CD4-positive, alpha-beta T cell (primary cell): ENCODE data around the gene BCL7B. TPM values are rescaled to one million over a fixed set of nuclear protein-coding genes. Genes with fewer than 3 reads are reported as not detected.

Experiments used
- ATAC-seq: fragments of 200-7000 bp; cut with Tn5 transposase; one replicate; pipeline ENCODE4 v1.10.0; 2022; ENCODE audit warnings: mild to moderate bottlenecking; ENCODE audit not compliant: poor library complexity
- CTCF ChIA-PET: fragments of 350-600 bp; sonication (Branson Sonifier 250); formaldehyde crosslinking; loops from one replicate; lab custom pipeline; 2021; ENCODE audit warnings: antibody characterized with exemption, inconsistent platforms; lab: Charles Lee
- POLR2A ChIA-PET: fragments of 350-600 bp; sonication (Branson Sonifier 250); formaldehyde crosslinking; loops from one replicate; lab custom pipeline; 2021; ENCODE audit warnings: antibody characterized with exemption, inconsistent platforms; lab: Charles Lee
- DNase-seq, 14 experiments: peaks; one replicate each; pipeline ENCODE4 v3.0.0-alpha.2; 2013 to 2020; ENCODE audit warnings: mixed read lengths in 2 of 14
- H3K27ac ChIP-seq, 2 donors: one replicate each; pipeline versions ENCODE4 v1.5.1 to v1.7.0; 2013; ENCODE audit warnings: low read length in 2 of 2, low read depth in 1 of 2, mild to moderate bottlenecking in 1 of 2
- H3K27me3 ChIP-seq, 2 experiments: 1 replicate in 1 of 2; 2 replicates in 1 of 2; pipeline versions ENCODE4 v1.6.1 to v1.7.0; 2013; ENCODE audit warnings: low read length in 2 of 2, control low read depth in 1 of 2, mild to moderate bottlenecking in 1 of 2, moderate library complexity in 1 of 2; ENCODE audit not compliant: insufficient read depth in 2 of 2, control insufficient read depth in 1 of 2
- H3K36me3 ChIP-seq: one replicate; pipeline ENCODE4 v1.6.1; 2013; ENCODE audit warnings: low read length, control low read depth; ENCODE audit not compliant: insufficient read depth
- H3K4me1 ChIP-seq: one replicate; pipeline ENCODE4 v1.6.1; 2013; ENCODE audit warnings: low read length, control low read depth; ENCODE audit not compliant: insufficient read depth
- H3K4me3 ChIP-seq: one replicate; pipeline ENCODE4 v1.5.1; 2013; ENCODE audit warnings: mild to moderate bottlenecking, low read length, moderate library complexity
- H3K9me3 ChIP-seq, 2 experiments: 1 replicate in 1 of 2; 2 replicates in 1 of 2; pipeline versions ENCODE4 v1.6.1 to v1.7.0; 2013; ENCODE audit warnings: low read length in 2 of 2, mild to moderate bottlenecking in 2 of 2, control low read depth in 1 of 2, moderate library complexity in 1 of 2; ENCODE audit not compliant: control insufficient read depth in 1 of 2, insufficient read depth in 1 of 2
- H3K27ac Mint-ChIP-seq: one replicate; pipeline ENCODE4 v1.8.0; 2020; ENCODE audit warnings: mixed read lengths
- H3K27me3 Mint-ChIP-seq: one replicate; pipeline ENCODE4 v1.8.0; 2021; ENCODE audit warnings: mixed read lengths
- H3K36me3 Mint-ChIP-seq: one replicate; pipeline ENCODE4 v1.8.0; 2021; ENCODE audit warnings: low read depth, mixed read lengths
- H3K4me1 Mint-ChIP-seq: one replicate; pipeline ENCODE4 v1.8.0; 2021; ENCODE audit warnings: low read depth, mixed read lengths
- H3K4me3 Mint-ChIP-seq: one replicate; pipeline ENCODE4 v1.8.0; 2020; ENCODE audit warnings: mild to moderate bottlenecking, mixed read lengths
- H3K9me3 Mint-ChIP-seq: one replicate; pipeline ENCODE4 v1.8.0; 2020; ENCODE audit warnings: mixed read lengths
- intact Hi-C, 2 experiments: fragments of 100-400 bp; cut with DNase I in 1 of 2; cut with micrococcal nuclease in 1 of 2; formaldehyde crosslinking; loops; one replicate each; pipeline versions ENCODE4 v1.15.1 to v1.9.0; 2023 to 2025; cut with DNase I, micrococcal nuclease
- total RNA-seq, 174 experiments: library from RNA in 2 of 174; stranded (reverse) in 2 of 174; gene quantifications; one replicate each; pipeline ENCODE4 v1.2.3 and lab custom pipeline; 2021 to 2026
- TF ChIP-seq, protein P1 (sequence below): fragments of 200-600 bp; IDR thresholded peaks from one replicate; pipeline ENCODE4 v1.8.0; 2022; ENCODE audit warnings: antibody characterized with exemption, mild to moderate bottlenecking

The BCL7B gene
- total RNA-seq, 2 experiments from 2014 or later: 102 TPM

DNA sequence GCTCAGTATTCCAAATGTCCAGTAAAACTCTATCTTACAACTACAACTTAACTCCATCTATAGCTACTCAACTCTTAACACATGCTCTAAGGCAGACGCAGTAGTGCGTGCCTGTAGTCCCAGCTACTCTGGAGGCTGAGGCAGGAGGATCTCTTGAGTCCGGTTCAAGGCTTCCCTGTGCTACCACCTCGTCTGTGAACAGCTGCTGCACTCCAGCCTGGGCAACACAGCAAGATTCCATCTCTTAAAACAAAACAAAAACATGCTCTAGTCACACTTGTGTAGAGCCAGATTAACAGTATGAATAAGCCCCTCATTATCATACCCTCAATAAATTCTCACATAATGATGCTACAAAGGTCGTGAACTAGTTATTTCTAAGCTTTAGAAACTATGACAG lies 39.0 kb downstream of the BCL7B start:
- peaks cover 70% of the 10 kb centered on the region for H3K36me3 Mint-ChIP-seq
- H3K27me3 Mint-ChIP-seq: no peaks in the 10 kb centered on the region
- CTCF ChIA-PET: interaction anchor here (0.8 to 2.0 kb wide), 3 partner anchors 37 to 216 kb away, joined by 3 to 5 read pairs (median 4); no protein-coding TSS in a partner anchor
- peak overlapping the region; percentile 98 for H3K27ac Mint-ChIP-seq
- no peak for ATAC-seq
- Histone ChIP-seq H3K27ac (no peak overlapping the region), H3K36me3 (peaks cover 27% of the 10 kb centered on the region), H3K4me3 (no peak overlapping the region), H3K9me3 (no peaks in the 10 kb centered on the region), H3K27me3 (no peaks in the 10 kb centered on the region), H3K4me1 (peaks cover 45% of the 10 kb centered on the region)
- no peak for DNase-seq
- POLR2A ChIA-PET: interaction anchor here (0.7 to 2.0 kb wide), 4 partner anchors 10 to 60 kb away, joined by 3 to 6 read pairs (median 3); partner anchors contain the start of gene TBL2
- TF ChIP-seq, protein P1, sequence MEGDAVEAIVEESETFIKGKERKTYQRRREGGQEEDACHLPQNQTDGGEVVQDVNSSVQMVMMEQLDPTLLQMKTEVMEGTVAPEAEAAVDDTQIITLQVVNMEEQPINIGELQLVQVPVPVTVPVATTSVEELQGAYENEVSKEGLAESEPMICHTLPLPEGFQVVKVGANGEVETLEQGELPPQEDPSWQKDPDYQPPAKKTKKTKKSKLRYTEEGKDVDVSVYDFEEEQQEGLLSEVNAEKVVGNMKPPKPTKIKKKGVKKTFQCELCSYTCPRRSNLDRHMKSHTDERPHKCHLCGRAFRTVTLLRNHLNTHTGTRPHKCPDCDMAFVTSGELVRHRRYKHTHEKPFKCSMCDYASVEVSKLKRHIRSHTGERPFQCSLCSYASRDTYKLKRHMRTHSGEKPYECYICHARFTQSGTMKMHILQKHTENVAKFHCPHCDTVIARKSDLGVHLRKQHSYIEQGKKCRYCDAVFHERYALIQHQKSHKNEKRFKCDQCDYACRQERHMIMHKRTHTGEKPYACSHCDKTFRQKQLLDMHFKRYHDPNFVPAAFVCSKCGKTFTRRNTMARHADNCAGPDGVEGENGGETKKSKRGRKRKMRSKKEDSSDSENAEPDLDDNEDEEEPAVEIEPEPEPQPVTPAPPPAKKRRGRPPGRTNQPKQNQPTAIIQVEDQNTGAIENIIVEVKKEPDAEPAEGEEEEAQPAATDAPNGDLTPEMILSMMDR: no peak
- H3K4me1 Mint-ChIP-seq: peaks cover 67% of the 10 kb centered on the region
- intact Hi-C loops: no loop called here
- peak overlapping the region; percentile 99 for H3K4me3 Mint-ChIP-seq
- no peaks in the 10 kb centered on the region for H3K9me3 Mint-ChIP-seq

DNA sequence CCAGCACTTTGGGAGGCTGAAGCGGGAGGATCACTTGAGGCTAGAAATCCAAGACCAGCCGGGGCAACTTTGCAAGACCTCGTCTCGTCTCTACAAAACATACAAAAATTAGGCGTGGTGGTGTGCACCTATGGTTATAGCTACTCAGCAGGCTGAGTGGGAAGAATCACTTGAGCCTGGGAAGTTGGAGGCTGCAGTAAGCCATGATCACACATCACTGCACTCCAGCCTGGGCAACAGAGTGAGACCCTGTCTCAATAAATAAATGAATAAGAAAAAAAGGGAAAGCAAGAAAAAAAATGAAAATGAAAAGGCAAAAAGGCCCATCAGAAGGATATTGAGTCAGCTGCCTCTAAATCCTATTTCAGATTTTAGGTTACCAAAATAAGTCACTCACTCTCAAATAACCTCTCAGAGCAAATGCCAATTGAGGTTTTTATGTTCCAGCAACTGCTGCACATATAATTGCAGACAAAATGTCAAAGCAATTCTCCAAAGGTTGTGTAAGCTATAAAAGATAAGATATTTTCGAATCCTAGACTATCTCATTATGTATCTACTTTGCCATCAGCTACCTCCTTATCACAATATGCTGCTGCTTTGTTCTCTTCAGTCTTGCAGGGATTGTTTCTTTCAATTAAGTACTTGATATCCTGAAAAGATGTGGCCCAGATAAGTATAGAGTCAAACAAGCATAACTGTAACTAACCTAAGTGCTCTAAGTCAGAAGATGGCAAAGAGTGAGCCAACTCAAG lies 40.1 kb downstream of the BCL7B start:
- CTCF ChIA-PET: no interaction called here
- intact Hi-C loops: no loop called here
- Mint-ChIP-seq H3K4me1 (peaks cover 67% of the 10 kb centered on the region), H3K27me3 (no peaks in the 10 kb centered on the region), H3K27ac (peak overlapping the region; percentile 74), H3K36me3 (peaks cover 71% of the 10 kb centered on the region), H3K4me3 (peak overlapping the region; percentile 49), H3K9me3 (no peaks in the 10 kb centered on the region)
- Histone ChIP-seq H3K27ac (no peak overlapping the region), H3K4me3 (no peak overlapping the region), H3K27me3 (no peaks in the 10 kb centered on the region), H3K9me3 (no peaks in the 10 kb centered on the region), H3K36me3 (peaks cover 34% of the 10 kb centered on the region), H3K4me1 (peaks cover 42% of the 10 kb centered on the region)
- TF ChIP-seq, protein P1: no peak
- POLR2A ChIA-PET: interaction anchor here (0.6 to 2.0 kb wide), 3 partner anchors 19 to 61 kb away, joined by 3 to 6 read pairs (median 4); partner anchors contain the start of gene TBL2
- DNase-seq: no peak
- ATAC-seq: no peak

DNA sequence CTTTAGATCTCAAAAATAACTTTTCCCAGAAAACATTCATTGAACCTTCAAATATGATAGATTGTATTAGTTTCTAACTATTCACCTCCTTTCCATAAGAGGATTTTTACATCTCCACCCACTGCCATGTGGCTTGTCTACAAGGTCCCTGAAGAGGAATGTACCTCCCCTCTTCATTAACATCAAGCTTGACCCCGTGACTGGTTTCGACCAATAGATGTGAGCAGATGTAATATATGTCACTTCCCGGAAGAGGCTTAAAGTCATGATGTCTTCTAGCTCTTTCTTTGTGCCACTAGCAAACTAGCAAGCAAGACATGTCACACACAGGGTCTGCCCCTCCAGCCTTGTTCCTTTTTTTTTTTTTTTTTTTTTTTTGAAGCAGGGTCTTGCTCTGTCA lies 42.3 kb downstream of the BCL7B start:
- no peak overlapping the region for H3K4me3 ChIP-seq
- no peaks in the 10 kb centered on the region for H3K27me3 ChIP-seq
- Mint-ChIP-seq H3K4me1 (peaks cover 57% of the 10 kb centered on the region), H3K27me3 (no peaks in the 10 kb centered on the region), H3K27ac (peak overlapping the region; percentile 39), H3K36me3 (peaks cover 69% of the 10 kb centered on the region), H3K4me3 (no peak overlapping the region), H3K9me3 (no peaks in the 10 kb centered on the region)
- ATAC-seq: peak; percentile 34
- H3K27ac ChIP-seq: no peak overlapping the region
- TF ChIP-seq, protein P1: no peak
- no peaks in the 10 kb centered on the region for H3K9me3 ChIP-seq
- H3K36me3 ChIP-seq: peaks cover 45% of the 10 kb centered on the region
- CTCF ChIA-PET: no interaction called here
- intact Hi-C loops: no loop called here
- DNase-seq: peak in 3 of 14 experiments; percentile 24 to 35 (median 32)
- POLR2A ChIA-PET: no interaction called here
- H3K4me1 ChIP-seq: peaks cover 32% of the 10 kb centered on the region
